HL-60 (cell line): ENCODE results near the gene MAPT.

Experiments
- CTCF ChIP-seq: IDR thresholded peaks from one replicate; pipeline ENCODE4 v1.5.1; 2011; ENCODE audit warnings: low read length, control low read depth, inconsistent platforms; ENCODE audit not compliant: insufficient read depth
- GABPA ChIP-seq: IDR thresholded peaks from 2 replicates; pipeline ENCODE4 v1.6.1; 2012; ENCODE audit warnings: low read depth

DNA sequence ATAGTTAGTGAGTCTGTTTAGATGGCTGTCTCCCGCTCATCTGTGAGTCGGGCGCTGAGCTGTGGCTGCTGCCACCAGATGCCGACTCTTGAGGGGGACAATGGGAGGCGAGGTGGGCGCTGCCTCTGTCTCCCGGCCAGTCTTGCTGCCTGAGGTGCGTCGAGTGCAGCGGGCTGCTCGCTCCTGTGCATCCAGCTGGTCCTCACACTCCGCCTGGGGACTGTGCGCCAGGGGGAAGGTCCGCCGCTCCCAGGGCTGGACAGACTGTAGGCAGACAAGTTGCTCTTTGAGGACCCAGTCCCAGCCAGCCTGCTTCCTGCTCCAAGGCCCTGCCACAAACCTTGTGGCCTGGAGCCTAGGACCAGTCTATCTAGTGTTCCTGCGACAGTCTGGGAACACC lies 137.1 kb downstream of the MAPT start:
- TF ChIP-seq CTCF: no peak
- TF ChIP-seq GABPA: no peak
